Renal cortical epithelial cell (primary cell): ENCODE results near the gene CTIF. TPM values are rescaled to one million over a fixed set of nuclear protein-coding genes. Genes with fewer than 3 reads are reported as not detected.

Experiments used
- DNase-seq: peaks from one replicate; pipeline ENCODE4 v3.0.0-alpha.2; 2011; ENCODE audit warnings: low read depth
- total RNA-seq: library from RNA; depleted of rRNA; stranded (reverse); fragments of >200 nt; gene quantifications from 2 replicates; pipeline ENCODE4 v1.2.3, GENCODE V29; 2014

CTIF gene
- total RNA-seq, 1 donor from 2014 or later = 25.8 TPM

GRCh38 chr18:48729404-48729803 lies 190.6 kb downstream of the CTIF start:
- DNase-seq = no peak

DNA sequence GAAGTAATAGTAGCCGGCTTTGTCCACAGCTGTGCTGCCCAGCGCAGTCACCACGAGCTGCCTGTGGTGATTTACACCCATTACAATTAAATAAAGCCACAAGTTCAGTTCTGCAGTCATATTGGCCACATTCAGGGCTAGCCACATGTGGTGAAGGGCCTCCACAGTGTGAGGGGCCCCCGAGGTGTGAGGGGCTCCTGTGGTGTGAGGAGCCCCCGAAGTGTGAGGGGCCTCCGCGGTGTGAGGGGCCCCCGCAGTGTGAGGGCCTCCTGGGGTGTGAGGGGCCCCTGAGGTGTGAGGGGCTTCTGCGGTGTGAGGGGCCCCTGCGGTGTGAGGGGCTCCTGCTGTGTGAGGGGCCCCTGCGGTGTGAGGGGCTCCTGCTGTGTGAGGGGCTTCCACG lies 191.2 kb downstream of the CTIF start:
- DNase-seq = no peak

DNA sequence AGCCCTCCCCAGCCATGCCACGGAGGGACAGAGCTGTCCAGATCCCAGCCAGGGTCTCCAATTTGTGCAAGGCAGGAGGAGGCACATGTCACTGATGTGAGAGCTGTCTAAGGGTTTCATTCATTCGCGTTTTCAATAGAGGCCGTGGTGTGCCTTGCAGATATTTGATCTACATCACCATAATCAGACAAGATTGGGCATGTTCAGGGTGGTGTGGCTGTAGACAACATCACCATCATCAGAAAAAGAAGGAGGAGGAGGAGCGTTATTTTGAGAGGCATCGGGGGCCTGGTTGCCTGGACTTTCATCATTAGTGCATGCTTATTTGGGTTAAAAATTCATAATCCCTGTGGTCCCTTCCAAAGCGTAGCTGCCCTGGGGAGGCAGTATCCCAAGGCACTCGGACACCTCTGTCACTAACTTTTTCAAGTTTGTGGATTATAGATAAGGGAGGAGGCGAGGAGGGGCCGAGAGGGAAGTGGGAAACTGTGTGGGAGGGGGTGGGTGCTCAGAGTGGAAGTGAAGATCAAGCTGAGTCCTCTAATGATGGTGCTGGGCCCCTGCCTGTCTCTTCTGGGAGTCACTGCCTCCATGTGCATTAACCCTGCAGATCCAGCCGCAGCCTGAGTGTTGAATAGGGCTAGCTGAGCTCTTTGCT lies 194.1 kb downstream of the CTIF start:
- no peak for DNase-seq

- DNase-seq = no peak
Measured at GRCh38 chr18:48733643-48734253, 194.9 kb downstream of the CTIF start.

GRCh38 chr18:48734460-48734859 lies 195.6 kb downstream of the CTIF start:
- no peak for DNase-seq

- DNase-seq = peak; percentile 8
Measured at GRCh38 chr18:48735080-48735676, 196.3 kb downstream of the CTIF start.

DNA sequence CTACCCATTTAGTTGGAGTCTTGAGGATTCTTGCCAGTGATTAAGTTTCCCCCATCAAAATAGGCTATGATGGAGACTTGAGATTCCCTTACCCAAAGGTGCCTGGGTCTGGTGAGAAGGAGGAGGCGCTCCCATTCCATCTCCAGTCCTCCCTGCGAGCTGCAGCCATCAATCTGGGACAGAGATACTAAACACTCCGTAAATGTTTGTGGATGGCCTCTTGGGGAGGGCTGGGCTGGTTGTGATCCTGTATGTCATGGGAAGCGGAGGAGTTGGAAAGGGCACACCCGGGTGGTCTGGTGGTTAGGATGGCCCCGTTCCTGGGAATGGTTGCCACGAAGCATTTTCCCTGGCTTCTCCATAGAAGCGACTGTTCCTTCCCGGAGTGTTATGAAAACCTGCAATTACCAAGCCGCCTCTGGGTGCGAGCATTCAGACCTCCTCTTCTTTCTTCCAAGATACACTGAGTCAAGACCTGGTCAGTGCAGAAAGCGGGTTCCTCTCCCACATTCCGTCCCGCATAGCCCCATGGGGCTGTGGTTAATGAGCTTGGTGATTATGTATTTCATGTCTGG lies 196.9 kb downstream of the CTIF start:
- DNase-seq = no peak

DNA sequence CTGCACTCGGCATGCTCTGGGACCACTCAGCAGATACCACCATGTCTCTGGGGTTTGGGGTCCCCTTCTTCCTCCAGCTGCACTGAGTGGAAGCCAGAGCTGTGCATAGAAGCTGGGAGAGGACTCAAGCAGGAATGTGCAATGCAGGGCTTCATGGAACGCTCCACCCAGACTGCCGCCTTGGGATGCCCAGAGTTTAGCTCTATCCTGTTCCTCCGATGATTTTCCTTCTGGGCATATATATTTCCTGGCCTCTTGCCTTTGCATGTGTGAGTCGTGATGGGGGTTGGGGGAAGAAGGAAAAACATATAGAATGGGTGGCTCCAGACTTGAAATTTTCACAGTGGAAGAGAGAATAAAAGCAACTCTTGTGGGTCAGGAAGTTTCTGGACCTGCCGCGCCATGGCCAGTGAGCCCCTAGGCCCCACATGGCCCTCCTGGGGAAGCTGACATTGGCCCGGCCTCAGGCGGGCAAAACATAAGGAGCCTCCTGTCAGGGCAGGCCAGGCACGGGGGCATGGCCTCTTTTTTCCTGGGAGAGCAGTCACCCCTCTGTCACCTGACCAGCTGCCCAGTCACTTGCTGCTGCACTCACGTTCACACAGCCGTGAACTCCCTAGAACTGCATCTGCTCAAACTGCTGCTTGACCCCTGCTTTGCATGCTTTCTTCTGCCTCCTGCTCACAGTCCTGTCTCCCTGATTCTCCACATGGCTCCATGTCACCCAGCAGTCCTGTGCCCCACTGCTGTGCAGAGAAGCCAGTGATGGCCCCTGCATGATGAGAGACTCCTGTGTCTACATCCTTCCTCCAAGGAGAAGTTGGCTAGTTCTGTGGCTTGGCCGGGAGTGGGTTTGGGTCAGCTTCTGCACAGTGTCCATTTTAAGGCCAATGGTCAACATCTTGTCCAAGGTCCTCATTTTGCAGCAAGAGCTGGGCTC lies 197.8 kb downstream of the CTIF start:
- DNase-seq = no peak

DNA sequence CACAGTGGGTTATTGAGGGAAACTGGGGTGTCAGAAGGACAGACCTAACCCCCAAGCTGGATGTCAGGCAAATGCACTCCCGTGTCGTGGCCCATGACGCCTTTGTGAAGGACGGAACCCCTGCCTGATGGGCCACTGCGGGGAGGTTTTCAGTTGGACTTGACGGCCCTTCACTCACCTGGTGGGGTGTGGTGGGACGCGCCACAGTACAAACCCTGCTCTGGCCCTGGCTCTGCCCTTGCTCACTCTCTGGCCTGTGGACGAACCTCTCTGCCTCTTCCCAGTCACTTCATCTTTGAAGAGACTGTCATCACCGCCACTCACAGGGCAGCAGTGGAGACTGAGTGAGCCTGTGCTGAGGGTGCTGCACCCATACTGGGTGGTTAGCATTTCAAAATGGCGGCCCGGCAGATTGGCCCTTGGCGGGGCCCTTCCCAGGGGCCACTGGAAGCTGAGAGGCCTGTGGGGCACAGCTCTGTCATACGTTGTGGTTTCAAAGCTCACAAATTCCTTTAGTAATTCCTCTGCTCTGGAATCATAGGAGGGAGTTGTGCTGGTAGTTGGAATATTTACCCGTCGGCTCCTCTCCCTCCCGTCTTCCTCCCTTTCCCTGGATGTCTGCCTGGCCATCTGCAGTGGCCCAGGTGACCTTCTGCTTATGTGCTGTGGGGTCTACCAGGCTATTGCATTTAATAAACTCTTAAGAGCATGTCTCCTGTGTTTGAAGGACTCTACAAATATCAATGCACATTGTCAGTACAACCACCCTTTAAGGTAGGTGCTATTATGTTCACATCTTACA lies 200.6 kb downstream of the CTIF start:
- DNase-seq = no peak

GRCh38 chr18:48740068-48740440 lies 201.2 kb downstream of the CTIF start:
- DNase-seq = no peak

GRCh38 chr18:48740851-48741485 lies 202.1 kb downstream of the CTIF start:
- DNase-seq = no peak

DNA sequence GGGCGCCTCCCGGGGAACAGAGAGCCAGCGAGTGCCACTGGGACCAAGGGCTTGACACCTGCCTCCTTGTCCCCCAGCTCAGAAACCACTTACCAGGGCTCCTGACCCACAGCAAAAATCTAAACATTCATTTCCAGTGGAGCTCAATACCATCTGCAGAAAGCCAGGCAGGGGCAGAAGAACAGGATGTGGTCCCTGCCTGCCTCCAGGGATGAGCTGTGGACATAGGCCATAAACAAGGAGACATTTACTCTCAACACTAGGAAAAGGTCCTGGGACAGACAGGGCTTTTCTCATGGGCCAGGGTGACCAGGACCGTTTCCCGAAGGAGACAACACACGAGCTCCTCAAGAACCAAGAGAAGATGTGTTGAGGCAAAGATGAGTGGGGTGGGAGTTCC lies 203.0 kb downstream of the CTIF start:
- no peak for DNase-seq

DNA sequence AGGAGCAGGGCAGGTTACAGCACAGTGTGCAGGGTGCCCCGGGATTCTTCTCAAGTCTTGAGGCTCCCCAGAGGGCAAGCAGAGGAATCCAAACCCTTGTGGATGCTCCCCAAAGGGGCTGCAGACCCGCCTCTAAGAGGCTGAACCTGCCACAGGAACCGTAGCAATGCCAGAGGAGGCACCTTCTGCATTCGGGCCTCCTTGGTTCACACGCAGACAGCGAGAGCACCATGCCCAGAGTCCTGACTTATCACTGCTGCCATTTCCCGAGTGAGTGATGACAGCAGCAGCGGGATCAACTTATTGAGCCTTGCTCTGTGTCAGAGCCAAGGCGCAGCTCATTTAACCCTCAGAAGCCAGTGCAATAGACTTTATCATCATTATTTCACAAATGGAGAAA lies 203.5 kb downstream of the CTIF start:
- no peak for DNase-seq

GRCh38 chr18:48742706-48743475 lies 204.1 kb downstream of the CTIF start:
- DNase-seq = no peak

DNA sequence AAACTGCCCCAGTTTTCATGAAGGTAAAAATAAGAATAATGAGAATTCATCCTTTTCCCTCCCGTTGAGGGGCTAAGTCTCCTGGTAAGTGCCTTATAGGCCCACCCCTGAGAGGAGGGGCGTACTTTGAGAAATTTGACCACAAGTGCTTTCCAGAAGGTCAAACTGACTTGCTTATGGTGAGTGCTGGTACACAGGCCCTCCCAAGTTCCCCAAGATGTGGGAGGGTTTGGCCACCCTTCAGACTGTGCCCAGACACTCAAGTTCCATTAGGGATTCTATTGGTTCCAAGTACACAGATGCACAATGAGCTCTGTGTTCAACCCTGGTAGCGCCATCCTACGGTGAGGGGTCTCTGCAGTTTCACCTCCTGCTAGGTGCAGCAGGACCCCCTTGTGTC lies 205.1 kb downstream of the CTIF start:
- DNase-seq = no peak

- no peak for DNase-seq
Measured at GRCh38 chr18:48745293-48745692, 206.5 kb downstream of the CTIF start.

DNA sequence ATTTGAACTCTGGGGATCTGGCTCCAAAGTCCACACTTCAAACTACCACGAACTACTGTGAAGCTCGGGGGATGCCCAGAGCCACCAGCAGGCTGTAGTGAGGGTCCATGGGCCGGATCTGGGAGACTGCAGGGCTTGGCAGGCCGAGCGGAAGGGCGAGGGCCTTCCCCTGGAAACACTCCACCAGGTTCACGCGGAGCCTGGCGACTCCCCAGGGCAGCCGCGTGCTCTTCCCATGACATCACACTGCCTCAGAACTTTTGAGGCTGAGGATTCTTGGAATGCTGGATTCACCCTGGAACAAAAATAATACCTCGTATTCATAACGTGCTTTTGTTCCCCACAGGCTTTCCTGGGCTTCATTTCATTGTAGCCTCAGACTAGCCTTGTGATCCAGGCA lies 210.9 kb downstream of the CTIF start:
- no peak for DNase-seq

- DNase-seq = no peak
Measured at GRCh38 chr18:48750485-48751175, 211.8 kb downstream of the CTIF start.

GRCh38 chr18:48751727-48752468 lies 213.1 kb downstream of the CTIF start:
- DNase-seq = no peak
